WTC11 (cell line): ENCODE data around the gene FMOD.

ENCODE experiments used
- FOXJ3 ChIP-seq: sonication (generic); formaldehyde crosslinking; IDR thresholded peaks from 2 replicates; pipeline ENCODE4 v1.9.0; 2021; ENCODE audit warnings: missing genetic modification reagents, mild to moderate bottlenecking, borderline replicate concordance
- FOXP4 ChIP-seq: sonication (generic); formaldehyde crosslinking; IDR thresholded peaks from 2 replicates; pipeline ENCODE4 v1.8.0; 2022; ENCODE audit warnings: mild to moderate bottlenecking, missing genetic modification reagents
- JUN ChIP-seq: sonication (generic); formaldehyde crosslinking; IDR thresholded peaks from 2 replicates; pipeline ENCODE4 v1.8.0; 2023; ENCODE audit warnings: mild to moderate bottlenecking, missing genetic modification reagents
- KAT7 ChIP-seq: sonication (generic); formaldehyde crosslinking; IDR thresholded peaks from 2 replicates; pipeline ENCODE4 v1.8.1; 2023; ENCODE audit warnings: missing genetic modification reagents, mild to moderate bottlenecking, borderline replicate concordance
- MYBL2 ChIP-seq: sonication (generic); formaldehyde crosslinking; IDR thresholded peaks from 2 replicates; pipeline ENCODE4 v1.8.1; 2023; ENCODE audit warnings: mild to moderate bottlenecking, moderate library complexity, missing genetic modification reagents
- NFE2L1 ChIP-seq: sonication (generic); formaldehyde crosslinking; IDR thresholded peaks from 2 replicates; pipeline ENCODE4 v1.8.1; 2023; ENCODE audit warnings: missing genetic modification reagents
- TEAD1 ChIP-seq: sonication (generic); formaldehyde crosslinking; IDR thresholded peaks from 2 replicates; pipeline ENCODE4 v1.8.0; 2022; ENCODE audit warnings: mild to moderate bottlenecking, missing genetic modification reagents
- ZNF232 ChIP-seq: sonication (generic); formaldehyde crosslinking; IDR thresholded peaks from 2 replicates; pipeline ENCODE4 v1.8.0; 2022; ENCODE audit warnings: mild to moderate bottlenecking, missing genetic modification reagents
- TF ChIP-seq, protein P1 (sequence below): sonication (generic); formaldehyde crosslinking; IDR thresholded peaks from 2 replicates; pipeline ENCODE4 v1.8.0; 2022; ENCODE audit warnings: mild to moderate bottlenecking, missing genetic modification reagents
- TF ChIP-seq, protein P2 (sequence below): fragments of 200-600 bp; IDR thresholded peaks from 2 replicates; pipeline ENCODE4 v1.8.0; 2022; ENCODE audit warnings: antibody characterized with exemption
- TF ChIP-seq, protein P3 (sequence below): sonication (generic); formaldehyde crosslinking; IDR thresholded peaks from 2 replicates; pipeline ENCODE4 v1.8.1; 2023; ENCODE audit warnings: mild to moderate bottlenecking, missing genetic modification reagents, moderate library complexity
- TF ChIP-seq, protein P4 (sequence below): sonication (generic); formaldehyde crosslinking; IDR thresholded peaks from 2 replicates; pipeline ENCODE4 v1.8.1; 2022; ENCODE audit warnings: low read depth, missing genetic modification reagents, borderline replicate concordance
- TF ChIP-seq, protein P5 (sequence below): sonication (generic); formaldehyde crosslinking; IDR thresholded peaks from 2 replicates; pipeline ENCODE4 v1.8.1; 2023; ENCODE audit warnings: mild to moderate bottlenecking, missing genetic modification reagents, moderate library complexity

GRCh38 chr1:203379825-203380224 lies 28.9 kb upstream of the FMOD start:
- TF ChIP-seq, protein P1, sequence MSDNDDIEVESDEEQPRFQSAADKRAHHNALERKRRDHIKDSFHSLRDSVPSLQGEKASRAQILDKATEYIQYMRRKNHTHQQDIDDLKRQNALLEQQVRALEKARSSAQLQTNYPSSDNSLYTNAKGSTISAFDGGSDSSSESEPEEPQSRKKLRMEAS (CRISPR knock-in tag), result no peak
- TF ChIP-seq, protein P2, sequence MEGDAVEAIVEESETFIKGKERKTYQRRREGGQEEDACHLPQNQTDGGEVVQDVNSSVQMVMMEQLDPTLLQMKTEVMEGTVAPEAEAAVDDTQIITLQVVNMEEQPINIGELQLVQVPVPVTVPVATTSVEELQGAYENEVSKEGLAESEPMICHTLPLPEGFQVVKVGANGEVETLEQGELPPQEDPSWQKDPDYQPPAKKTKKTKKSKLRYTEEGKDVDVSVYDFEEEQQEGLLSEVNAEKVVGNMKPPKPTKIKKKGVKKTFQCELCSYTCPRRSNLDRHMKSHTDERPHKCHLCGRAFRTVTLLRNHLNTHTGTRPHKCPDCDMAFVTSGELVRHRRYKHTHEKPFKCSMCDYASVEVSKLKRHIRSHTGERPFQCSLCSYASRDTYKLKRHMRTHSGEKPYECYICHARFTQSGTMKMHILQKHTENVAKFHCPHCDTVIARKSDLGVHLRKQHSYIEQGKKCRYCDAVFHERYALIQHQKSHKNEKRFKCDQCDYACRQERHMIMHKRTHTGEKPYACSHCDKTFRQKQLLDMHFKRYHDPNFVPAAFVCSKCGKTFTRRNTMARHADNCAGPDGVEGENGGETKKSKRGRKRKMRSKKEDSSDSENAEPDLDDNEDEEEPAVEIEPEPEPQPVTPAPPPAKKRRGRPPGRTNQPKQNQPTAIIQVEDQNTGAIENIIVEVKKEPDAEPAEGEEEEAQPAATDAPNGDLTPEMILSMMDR, result no peak
- TF ChIP-seq FOXP4 (CRISPR knock-in tag) (no peak), KAT7 (CRISPR knock-in tag) (no peak), ZNF232 (no peak), FOXJ3 (CRISPR knock-in tag) (no peak), TEAD1 (CRISPR knock-in tag) (no peak), MYBL2 (CRISPR knock-in tag) (no peak), JUN (CRISPR knock-in tag) (no peak), NFE2L1 (CRISPR knock-in tag) (no peak)
- TF ChIP-seq, protein P3, sequence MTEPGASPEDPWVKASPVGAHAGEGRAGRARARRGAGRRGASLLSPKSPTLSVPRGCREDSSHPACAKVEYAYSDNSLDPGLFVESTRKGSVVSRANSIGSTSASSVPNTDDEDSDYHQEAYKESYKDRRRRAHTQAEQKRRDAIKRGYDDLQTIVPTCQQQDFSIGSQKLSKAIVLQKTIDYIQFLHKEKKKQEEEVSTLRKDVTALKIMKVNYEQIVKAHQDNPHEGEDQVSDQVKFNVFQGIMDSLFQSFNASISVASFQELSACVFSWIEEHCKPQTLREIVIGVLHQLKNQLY (CRISPR knock-in tag), result no peak
- TF ChIP-seq, protein P4, sequence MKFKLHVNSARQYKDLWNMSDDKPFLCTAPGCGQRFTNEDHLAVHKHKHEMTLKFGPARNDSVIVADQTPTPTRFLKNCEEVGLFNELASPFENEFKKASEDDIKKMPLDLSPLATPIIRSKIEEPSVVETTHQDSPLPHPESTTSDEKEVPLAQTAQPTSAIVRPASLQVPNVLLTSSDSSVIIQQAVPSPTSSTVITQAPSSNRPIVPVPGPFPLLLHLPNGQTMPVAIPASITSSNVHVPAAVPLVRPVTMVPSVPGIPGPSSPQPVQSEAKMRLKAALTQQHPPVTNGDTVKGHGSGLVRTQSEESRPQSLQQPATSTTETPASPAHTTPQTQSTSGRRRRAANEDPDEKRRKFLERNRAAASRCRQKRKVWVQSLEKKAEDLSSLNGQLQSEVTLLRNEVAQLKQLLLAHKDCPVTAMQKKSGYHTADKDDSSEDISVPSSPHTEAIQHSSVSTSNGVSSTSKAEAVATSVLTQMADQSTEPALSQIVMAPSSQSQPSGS (CRISPR knock-in tag), result no peak
- TF ChIP-seq, protein P5, sequence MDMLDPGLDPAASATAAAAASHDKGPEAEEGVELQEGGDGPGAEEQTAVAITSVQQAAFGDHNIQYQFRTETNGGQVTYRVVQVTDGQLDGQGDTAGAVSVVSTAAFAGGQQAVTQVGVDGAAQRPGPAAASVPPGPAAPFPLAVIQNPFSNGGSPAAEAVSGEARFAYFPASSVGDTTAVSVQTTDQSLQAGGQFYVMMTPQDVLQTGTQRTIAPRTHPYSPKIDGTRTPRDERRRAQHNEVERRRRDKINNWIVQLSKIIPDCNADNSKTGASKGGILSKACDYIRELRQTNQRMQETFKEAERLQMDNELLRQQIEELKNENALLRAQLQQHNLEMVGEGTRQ, result no peak
